HG03095 (cell line): ENCODE results near the gene TRAM2.

Source experiments
- ATAC-seq: cut with Tn5 transposase; IDR thresholded peaks from one replicate; pipeline ENCODE4 v1.9.1; 2021; ENCODE audit warnings: moderate library complexity; ENCODE audit not compliant: unreplicated experiment

TRAM2 gene

DNA sequence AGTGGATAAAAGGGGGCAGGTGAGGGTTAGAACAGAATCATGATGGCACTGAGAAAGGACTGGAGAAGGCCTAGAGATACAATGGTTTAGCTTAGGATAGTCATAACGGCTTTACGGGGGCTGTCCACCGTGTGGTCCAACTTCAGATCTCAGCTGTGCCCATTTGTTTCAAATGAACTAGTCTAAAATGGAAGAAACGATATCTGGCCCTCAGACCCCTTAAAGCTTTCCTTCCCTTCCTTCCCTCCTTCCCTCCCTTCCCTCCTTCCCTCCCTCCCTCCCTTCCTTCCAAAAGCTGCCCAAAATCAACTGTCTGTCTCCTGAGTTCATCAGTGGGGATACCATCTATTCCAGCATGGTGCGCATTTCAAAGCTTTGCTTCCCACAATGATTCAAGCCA, 27.9 kb downstream of the TRAM2 start:
- no peak for ATAC-seq

DNA sequence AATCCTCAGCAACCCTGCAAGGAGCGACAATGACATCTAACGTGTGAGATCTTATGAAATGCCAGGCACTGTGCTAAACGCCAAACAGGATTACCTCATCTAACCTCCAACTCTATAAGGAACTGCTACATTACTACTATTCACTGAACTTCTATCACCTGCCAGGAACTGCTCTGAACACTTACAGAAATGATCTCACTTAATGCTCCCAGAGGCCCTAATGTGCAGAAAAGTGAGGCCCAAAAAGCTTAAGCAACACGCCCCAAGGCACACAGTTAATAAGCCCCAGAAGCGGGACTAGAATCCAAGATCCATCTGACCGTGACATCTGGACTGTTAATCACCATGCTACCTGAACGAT, 28.5 kb downstream of the TRAM2 start:
- no peak for ATAC-seq

DNA sequence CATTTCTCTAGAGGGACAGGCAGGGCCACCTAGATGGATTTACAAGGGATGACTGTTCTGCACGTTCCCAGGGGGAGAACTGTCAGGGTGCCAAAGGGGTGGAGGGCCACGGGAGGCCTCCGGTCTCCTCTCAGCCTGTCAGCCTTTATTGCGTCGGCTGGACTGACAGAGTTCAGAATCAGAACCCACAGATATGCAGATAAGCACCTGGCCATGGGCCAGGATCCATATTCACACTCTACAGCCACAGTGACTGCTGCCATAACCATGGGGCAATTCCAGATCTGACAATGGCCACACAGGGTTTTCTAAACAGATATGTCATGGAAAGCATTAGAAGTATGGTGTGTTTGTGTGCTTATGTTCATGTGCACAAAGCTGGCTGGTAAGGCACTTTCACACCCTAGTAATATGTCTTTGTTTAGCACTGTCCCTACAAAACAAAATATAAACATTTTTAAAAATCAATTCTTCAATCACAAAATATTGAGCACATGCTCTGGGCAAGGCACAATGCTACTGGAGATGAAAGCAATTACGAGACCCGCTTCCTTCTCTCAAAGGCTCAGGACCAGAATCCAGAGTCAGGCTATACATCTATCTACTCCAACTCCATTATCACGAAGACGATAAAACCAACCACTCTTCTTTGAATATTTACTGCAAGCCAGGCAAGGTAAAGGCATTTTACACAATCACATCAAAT, 29.1 kb downstream of the TRAM2 start:
- ATAC-seq, result no peak

DNA sequence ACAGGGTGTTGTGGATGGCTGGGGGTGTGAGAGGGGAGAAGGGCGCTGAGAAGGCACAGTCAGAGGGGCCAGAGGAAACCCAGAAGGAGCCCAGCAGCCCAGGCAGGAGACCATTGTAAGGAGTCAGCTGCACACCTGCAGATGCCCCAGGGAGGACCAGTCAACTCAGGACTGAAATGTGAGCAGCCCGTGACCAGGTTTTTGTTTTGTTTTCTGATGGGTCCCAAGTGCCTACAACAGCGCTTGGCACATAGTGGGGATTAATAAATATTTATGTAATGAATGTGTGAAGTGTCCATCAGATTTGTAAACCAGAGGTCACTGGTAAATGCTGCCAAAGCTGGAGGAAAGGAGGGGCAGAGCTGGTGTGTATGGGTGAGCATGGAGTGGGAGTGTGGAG, 30.2 kb downstream of the TRAM2 start:
- ATAC-seq, result peak; percentile 89

DNA sequence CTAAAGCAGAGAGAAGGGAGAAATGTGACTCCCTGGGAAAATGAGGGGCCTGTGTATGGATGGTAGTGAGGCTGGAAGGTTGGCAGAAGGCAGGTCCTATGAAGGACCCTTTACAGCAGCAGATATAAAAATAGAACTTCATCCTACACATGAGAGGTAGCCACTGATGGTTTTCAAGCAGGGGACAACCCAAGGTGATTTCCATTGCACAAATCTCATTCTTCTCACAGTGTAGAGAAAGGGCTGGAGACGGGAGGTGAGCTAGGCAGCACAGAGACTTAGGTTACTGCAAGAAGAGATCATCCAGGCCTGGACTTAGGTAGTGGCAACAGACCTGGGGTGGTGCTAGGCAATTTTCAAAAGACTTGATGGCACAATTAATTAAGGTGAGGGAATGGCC, 30.7 kb downstream of the TRAM2 start:
- peak; percentile 51 for ATAC-seq

DNA sequence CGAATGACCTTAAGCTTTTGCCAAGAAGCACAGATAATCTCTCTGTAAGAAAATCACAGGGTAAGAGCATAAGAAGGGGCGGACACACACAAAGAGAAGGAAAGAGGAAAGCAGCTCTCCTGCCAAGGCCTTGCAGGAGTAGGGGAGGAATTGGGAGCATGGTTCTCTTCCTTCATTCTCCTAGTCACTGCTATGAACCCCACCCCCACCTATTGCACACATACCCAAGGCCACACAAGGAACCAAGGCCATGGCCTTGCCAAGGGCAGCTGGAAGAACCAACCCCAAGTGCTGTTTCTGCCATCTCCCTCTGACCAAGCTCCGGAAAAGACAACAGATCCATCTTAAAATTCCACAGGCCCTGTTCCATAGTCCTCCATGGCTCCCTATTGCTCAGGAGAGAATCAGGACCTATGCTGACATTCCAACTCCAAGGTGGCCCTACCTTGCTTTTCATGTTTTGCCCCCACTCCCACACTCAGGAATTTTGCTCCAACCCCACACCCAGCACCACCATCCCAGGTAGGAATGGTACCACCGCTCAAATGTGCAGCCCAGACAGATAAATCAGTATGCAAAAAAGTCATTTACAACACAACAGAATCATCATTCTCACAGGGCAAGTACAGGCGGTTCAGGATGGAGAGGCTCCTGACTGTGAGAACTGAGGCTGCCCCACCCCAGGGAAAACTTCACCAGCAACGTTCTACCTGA, 31.3 kb downstream of the TRAM2 start:
- no peak for ATAC-seq

DNA sequence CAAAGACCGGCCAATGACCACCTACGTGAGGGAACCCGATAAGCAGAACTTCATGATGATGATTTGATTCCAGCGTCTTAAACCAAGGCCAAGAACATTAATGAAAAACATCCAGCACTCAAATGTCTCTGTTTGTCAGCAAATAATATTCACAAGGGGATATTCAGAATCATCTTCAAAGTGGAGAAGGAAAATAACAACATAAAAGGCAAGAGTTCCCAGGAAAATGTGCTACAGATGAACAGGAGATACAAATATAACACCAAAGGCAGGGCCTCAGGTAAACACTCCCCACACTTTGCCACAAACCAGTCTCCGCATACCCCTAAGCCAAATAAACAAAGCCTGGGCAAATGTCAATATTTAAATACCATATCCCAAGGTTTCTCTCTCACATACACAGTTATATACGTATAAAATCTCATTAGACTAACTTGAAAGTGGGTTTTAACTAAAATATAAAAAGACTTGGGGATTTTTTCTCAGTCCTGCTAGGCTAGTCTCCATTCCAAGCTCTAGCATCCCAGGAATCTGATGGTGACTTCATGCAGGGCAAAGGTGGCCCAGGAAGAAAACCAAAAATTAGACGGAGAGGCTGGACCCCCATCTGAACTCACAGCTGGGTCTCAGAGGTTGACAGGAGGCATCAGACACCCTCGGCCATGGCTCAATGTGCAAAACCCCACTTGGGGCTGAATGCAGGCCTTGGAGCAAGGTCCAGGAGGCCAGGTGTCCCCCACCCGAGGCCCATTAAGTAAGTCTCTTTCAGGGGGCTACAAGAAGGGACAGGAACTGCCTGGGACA, 32.1 kb downstream of the TRAM2 start:
- ATAC-seq, result no peak

DNA sequence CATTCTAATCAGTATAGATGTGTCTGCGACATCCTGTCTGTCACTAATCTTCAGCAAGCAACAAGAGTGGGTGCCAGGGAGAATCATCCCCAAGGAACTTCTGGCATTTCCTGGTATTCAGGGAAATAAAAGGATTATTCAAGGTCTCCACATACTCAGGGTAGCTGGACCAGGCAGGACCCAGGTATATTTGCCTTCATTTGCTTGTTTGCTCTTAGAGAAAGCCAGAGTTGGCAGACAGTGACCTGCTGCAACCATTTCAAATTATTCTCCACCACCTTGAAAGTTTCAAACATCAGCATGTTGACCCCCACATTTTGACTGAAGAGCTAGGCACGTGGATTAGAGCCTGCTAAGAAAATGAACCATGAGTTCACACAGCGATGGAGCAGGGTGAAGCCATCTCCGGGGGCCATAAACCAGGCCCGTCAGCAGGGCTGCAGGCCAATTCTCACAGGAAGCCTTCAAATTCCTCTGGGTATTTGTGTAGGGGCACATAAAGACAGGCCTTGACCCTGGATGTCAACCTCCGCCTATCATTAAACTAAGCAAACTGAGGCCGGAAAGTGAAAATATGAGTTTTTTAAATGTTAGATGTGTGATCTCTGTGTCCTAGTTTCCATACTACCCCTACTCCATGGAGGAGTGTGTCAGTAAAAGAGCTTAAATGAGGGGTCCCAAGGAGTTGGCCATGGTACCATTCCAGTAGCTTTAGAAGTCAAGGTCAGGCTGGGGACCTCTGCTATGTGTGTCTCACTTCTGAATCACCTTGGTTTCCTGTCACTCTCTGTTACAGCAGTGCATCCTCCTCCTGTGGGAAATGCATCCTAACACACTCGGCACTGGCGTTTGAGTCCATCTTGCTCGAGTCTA, 32.9 kb downstream of the TRAM2 start:
- ATAC-seq, result no peak

DNA sequence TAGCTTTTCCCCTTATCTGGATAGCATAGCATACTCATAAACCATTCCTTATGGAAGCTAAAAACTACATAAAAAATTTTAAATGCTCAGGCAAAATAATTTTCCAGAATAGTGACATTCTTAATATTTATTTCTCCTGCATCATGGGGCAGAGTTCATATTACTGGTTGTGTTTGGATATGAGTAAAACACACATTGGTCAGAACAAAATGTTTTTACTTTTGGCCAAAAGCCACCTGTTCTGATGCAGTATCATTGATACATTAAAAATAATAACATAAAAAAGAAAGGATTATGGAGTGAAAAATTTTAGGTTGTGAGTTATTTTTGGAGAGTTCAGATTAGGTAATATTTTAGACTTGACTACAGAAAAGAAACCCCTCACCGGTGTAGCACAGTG, 33.6 kb downstream of the TRAM2 start:
- no peak for ATAC-seq

DNA sequence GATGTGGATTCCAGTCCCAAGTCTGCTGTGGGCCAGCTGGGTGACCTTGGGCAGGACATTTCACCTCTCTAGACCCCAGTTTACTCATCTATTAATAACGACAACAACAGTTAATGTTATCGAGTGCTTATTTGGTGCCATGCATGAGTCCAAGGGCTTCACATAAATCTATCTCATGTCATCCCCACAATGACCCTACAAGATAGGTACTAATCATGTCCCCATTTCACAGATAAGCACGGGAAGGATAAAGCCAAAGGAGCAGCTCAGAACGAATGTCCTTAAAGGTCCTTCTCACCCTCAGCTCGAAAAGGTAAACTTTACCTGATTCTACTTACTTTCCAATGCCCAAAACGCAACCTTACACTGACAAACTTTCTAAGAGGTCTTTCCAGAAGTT, 35.7 kb downstream of the TRAM2 start:
- ATAC-seq, result no peak

DNA sequence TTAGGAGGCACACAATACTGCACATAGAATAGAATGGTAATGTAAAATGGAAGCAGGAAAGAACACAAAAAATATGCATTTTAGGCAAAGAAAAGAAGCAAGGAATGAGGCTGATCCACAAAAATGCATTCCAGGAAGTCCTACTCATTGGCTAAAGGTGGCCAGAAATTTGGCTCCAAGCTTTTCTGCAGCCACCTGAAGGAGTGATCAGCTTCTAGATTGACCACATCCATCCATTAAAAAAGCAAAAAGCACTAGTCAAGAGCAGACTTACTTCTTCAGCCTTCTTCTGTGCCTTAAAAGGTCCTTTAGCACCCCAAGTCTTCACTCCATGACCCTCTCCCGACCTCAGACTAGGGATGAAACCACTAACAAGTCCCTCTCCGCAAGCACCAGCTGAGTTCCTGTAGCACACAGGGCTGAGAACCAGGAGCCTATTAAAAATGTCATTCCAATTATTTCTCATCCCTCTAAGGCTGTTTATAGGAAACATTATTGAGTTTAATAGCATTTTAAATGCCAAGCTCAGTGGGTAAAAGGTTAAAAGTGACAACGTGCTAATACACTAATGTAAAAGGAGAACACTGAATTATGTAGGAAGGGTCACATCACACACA, 36.5 kb downstream of the TRAM2 start:
- no peak for ATAC-seq

DNA sequence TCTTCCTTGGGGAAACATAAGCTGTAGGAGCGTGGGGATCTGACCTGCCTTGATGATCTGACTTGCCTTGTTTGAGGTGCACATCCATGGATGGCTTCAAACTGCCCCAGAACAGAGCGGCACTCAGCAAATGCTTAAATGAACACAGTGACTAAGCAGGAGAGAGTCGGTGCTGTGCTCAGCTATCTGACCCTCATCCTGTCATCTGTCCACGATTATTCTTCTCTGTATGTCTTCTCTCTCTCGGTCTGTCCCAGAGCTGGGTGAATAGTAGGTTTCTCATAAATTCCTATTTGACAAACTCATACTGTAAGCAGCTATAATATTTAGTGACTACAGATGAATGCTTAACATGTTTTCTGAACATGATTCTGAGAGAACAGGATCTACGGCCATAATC, 37.3 kb downstream of the TRAM2 start:
- ATAC-seq, result no peak

DNA sequence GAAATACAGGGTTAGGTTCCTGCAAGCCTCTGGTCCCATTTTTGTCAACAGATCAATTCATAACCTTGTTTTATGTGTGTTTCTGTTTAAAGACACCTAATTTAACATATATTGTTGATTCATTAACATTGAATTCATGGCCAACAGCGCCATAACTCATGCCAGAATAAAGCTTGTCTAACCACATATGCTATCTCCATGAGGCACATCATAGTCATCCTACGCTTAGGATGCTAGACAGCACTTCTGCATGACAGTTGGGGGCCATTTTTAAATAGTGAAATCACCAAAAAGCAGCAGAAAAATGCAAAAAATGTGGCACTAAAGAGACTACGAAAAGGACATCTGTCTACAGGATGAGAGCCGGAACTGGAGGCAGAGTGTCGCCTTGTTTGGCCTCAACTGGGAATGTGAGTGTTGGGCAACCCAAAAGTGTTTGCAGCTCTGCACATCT, 37.9 kb downstream of the TRAM2 start:
- ATAC-seq, result no peak

DNA sequence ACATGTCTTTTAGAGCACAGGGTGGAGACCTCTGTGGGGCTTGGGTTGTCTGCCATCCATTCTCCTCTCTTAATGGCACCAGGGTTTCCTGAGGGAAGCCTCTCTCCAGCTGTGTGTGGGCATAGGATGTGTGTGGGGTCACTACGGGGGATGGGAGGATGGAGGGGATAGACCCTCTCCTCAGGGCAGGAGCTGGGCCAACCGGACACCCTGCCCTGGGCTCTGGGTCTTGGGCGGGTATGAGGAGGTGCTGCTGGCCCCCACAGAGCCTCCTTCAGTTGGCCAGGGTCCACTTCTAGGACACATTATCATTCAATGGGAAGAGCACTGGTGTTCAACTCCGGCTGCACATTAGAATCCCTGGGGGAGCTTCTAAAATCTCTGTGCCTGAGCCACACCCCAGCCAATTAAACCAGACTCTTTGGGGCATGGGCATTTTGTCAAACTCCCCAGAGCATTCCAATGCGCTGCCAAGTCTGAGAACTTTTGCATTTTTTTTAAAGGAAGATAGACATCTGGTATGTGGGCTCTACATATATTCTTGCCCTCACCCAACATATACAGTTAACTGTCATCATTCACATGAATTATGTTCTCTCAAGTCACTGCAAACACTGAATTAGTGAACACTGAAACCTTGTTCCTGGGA, 38.5 kb downstream of the TRAM2 start:
- no peak for ATAC-seq

DNA sequence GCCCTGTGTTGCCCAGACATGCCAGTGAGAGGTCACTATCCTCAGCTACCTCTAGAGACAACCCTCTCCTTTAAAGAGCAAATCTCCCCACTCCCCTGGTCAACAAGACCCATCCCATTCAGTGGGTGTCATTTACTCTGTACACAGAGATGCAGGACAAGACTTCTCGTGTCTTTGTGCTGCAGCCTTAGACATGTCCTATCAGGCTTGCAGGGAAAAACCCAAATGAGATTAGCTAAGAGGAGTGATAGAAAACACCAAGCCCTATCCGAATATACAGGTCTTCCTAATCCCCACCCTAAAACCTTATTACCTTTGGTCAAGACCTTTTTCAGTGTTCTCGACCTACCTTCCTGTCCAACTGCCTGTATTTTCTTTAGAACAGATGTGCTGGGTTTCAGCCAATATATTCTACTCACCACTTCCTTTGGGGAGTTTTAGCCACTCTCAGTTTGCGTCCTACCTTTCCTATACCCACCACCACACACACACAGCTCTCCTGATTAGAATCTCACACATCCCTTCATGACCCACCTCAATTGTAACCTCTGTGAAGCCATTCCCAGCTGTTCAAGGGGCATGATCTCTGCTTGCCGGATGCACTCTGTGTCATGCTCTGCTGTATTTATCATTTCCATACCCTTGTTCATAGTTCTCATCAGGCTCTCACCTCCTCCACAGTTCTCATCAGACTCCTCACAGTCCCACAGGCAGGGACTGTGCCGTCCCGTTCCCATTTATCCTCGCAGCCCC, 39.7 kb downstream of the TRAM2 start:
- peak; percentile 56 for ATAC-seq

DNA sequence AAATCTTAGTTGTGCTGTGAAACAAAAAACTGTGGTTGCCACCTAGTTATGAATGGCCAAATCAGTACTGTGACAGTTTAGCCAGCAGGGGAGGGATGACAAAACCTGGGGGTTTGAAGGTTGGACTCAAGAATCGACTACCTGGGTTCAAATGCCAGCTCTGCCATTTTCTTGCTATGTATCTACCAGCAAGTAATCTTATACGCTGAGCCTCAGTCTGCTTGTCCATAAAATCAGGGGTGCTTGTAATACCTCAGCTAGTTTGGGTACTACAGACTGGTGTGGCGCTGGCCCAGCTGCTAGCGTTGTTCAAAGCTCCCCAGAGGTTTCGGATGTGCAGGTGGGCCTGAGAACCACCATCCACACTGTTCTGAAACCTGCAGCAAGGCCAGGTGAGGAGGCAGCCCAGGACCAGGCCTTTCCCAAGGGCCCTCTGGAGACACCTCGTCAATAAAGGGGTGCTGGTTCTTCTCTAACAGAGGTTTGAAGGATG, 40.4 kb downstream of the TRAM2 start:
- ATAC-seq, result peak; percentile 44

DNA sequence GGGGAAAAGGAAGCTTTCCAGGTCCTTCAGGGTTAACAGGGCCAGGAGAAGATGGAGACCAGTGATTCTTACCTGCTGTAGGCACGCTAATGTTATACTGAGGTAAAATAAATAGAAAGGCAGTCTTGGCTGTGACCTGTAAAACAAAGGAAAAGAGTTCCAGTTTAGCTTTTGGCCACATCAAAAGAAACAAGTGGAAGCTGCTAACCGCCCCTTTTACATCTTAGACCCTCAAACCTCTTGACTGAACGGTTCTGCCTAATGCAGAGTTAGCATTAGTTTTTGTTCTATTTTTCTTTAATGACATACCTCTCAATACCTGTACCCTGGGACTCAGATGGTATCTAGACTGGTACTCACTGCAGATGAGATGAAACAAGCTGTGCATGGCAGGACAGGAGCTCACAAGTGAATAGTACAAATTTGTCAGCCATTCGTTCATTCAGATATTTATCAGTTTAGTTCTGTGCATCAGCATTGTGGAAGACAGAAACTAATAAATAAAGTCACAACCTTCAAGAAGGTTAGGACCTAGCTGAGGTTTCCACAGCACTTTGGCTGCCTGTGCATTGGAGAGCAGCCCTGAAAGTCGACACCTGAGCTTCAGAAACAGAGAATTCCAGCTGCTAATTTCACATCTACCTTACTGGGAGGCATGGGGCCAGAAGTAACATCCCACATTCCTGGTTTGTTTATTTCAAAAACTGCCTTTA, 41.0 kb downstream of the TRAM2 start:
- ATAC-seq, result peak; percentile 15

DNA sequence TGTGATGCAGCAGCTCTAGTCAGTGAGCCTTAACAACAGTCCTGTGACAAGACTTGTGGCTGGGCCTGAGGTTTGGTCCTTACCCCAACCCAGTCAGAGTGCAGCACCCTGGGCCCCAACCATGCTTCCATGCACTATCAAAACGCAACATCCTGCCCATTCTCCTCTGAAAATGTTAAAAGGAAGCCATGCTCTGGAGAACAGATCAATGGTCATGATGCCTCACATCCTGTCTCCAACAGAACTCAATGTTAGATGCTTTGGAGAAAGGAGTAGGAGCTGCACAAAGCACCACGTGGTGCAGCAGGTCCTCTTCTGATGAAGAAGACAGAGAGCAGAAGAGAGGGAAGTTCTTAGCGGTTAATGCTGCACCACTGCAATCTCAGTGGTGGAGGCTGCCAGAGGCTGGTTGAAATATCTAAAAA, 41.9 kb downstream of the TRAM2 start:
- ATAC-seq, result no peak
